Measurements from ENCODE around the gene MUC3A.
A peak's percentile ranks its signal among the peaks of the same experiment; 100 is the strongest.
"Not testable (repeated sequence)": the region's sequence is repeated elsewhere in the genome, so short reads cannot be mapped to it uniquely, and the experiment has no call there.

Gene MUC3A

GRCh38 chr7:100978300-100978699, 29.0 kb downstream of the MUC3A start:
- DNase-seq = no peak

DNA sequence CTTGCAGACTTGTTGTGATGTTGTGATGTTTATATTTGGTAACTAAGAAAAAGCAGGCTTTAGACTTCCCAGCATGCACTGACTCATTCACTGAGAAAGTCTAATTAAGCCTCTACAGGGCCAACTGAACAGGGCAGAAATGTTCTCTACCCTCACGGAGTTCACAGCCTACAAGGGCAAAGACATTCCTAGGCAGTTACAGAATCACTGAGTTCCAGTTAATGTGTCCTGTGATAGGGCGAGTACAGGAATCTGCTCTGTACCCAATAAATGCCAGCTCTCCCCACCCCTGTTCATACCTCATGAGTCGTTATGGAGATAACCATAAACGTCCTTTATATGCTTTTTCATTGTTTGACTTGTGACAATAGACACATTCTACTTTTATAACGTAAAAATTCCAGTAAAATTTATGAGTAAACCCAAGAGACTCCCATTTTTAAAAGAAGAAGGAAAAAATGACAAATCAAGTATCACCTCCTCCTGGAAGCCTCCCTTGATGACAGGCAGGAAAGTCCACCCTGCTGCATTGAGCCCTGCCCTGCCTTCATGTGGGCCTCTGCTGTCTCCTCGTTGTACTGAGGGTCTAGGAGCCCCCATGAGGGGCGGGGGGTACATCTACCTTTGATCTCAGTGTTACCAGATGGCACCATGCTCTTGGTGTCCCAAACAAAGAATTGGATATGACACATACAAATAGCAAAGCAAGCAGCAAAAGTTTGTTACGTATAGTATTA, 34.3 kb downstream of the MUC3A start:
- no peak for DNase-seq

DNA sequence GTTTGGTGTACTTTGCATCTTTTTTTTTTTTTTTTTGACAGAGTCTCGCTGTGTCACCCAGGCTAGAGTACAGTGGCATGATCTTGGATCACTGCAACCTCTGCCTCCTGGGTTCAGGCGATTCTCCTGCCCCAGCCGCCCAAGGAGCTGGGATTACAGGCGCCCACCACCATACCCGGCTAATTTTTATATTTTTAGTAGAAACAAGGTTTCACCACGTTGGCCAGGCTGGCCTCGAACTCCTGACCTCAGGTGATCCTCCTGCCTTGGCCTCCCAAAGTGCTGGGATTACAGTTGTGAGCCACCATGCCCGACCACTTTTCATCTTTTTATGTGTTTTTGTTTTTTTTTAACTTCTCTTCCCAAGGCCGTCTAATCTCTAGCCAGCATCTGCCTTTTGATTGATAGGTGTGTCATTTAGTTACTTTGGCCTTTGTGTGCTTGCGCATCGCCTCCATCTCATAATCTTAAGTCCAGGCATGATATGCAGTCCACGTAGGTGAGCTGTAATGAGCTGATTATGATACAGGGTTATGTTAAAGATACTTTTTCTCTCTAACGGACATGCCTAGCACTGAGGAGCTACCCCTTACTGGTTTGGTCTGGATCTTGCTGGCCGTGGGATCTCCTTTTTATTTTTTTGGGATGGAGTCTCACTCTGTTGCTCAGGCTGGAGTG, 35.0 kb downstream of the MUC3A start:
- DNase-seq = not testable (repeated sequence)

DNA sequence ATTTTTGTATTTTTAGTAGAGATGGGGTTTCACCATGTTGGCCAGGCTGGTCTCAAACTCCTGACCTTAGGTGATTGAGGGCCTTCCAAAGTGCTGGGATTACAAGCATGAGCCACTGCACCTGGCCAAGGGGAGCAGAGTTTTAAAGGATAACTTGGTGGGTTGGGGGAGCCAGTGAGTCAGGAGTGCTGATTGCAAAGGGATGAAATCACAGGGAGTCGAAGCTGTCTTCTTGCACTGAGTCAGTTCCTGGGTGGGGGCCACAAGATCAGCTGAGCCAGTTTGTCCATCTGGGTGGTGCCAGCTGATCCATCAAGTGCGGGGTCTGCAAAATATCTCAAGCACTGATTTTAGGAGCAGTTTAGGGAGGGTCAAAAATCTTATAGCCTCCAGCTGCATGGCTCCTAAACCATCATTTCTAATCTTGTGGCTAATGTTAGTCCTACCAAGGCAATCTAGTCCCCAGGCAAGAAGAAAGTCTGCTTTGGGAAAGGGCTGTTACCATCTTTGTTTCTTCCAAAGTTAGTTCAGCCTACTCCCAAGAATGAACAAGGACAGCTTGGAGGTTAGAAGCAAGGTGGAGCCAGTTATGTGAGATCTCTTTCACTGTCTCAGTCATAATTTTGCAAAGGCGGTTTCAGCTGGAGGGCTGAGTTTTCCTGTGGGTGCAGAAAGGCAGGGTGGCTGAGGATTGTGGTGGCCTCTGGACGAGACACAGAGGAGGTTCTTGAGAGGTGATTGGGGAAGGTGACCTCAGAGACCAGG, 35.9 kb downstream of the MUC3A start:
- DNase-seq = not testable (repeated sequence)

DNA sequence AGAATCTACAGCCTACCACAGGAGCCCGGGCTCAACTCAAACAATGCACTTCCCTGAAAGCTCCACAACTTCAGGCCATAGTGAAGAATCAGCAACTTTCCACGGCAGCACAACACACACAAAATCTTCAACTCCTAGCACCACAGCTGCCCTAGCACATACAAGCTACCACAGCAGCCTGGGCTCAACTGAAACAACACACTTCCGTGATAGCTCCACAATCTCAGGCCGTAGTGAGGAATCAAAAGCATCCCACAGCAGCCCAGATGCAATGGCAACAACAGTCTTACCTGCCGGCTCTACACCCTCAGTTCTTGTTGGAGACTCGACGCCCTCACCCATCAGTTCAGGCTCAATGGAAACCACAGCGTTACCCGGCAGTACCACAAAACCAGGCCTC, 42.3 kb downstream of the MUC3A start:
- DNase-seq = no peak

- not testable (repeated sequence) for DNase-seq
Observed at GRCh38 chr7:100992280-100992679, 42.9 kb downstream of the MUC3A start.

- not testable (repeated sequence) for DNase-seq
Observed at GRCh38 chr7:100994671-100995070, 45.3 kb downstream of the MUC3A start.

DNA sequence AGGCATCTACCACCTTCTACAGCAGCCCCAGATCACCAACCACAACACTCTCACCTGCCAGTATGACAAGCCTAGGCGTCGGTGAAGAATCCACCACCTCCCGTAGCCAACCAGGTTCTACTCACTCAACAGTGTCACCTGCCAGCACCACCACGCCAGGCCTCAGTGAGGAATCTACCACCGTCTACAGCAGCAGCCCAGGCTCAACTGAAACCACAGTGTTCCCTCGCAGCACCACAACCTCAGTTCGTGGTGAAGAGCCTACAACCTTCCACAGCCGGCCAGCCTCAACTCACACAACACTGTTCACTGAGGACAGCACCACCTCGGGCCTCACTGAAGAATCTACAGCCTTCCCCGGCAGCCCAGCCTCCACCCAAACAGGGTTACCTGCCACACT, 49.2 kb downstream of the MUC3A start:
- not testable (repeated sequence) for DNase-seq

- not testable (repeated sequence) for DNase-seq
Observed at GRCh38 chr7:100999334-100999733, 50.0 kb downstream of the MUC3A start.

DNA sequence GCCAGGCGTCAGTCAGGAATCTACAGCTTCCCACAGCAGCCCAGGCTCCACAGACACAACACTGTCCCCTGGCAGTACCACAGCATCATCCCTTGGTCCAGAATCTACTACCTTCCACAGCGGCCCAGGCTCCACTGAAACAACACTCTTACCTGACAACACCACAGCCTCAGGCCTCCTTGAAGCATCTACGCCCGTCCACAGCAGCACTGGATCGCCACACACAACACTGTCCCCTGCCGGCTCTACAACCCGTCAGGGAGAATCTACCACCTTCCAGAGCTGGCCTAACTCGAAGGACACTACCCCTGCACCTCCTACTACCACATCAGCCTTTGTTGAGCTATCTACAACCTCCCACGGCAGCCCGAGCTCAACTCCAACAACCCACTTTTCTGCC, 50.7 kb downstream of the MUC3A start:
- not testable (repeated sequence) for DNase-seq

- DNase-seq = not testable (repeated sequence)
Observed at GRCh38 chr7:101002333-101002732, 53.0 kb downstream of the MUC3A start.

DNA sequence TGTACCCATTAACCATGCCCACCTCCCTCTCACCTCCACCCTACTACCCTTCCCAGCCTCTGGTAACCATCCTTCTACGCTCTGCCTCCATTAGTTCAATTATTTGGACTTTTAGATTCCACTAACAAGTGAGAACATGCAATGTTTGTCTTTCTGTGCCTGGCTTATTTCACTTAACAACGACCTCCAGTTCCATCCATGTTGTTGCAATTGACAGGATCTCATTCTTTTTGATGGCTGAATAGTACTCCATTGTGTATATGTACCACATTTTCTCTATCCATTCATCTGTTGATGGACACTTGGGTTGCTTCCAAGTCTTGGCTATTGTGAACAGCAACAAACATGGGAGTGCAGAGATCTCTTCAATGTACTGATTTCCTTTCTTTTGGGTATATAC, 58.0 kb downstream of the MUC3A start:
- not testable (repeated sequence) for DNase-seq

DNA sequence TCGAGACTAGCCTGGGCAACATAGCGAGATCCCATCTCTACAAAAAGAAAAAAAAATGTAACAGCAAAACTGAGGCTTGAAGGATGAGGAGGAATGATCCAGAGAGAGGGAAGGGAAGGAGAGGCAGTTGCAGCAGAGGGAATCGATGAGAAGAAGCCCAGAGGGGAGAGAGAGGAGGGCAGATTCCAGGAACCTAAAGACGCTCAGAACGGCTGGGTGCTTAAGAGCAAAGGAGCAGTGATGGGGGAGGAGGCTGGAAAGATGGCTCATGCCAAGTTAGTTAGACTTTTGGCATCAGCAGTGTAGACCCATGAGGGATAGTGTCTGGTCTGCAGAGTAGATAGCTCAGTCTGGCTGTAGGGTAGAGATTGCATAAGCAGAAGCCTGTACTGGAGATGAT, 60.3 kb downstream of the MUC3A start:
- DNase-seq = no peak

DNA sequence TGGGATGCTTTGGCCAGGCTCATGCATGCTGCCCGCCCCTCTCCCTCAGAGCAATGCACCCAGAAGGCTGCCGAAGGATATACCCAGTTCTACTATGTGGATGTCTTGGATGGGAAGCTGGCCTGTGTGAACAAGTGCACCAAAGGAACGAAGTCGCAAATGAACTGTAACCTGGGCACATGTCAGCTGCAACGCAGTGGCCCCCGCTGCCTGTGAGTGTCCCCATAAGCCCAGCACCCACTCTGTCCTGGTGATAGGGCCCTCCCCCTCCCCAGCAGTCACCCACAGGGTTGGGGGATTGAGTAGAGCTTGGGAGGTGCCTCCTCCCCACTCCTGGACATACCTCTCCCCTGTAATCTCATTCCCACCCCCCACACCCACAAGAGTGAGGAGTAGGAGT, 63.6 kb downstream of the MUC3A start:
- DNase-seq = no peak

GRCh38 chr7:101015626-101016025, 66.3 kb downstream of the MUC3A start:
- DNase-seq = no peak

DNA sequence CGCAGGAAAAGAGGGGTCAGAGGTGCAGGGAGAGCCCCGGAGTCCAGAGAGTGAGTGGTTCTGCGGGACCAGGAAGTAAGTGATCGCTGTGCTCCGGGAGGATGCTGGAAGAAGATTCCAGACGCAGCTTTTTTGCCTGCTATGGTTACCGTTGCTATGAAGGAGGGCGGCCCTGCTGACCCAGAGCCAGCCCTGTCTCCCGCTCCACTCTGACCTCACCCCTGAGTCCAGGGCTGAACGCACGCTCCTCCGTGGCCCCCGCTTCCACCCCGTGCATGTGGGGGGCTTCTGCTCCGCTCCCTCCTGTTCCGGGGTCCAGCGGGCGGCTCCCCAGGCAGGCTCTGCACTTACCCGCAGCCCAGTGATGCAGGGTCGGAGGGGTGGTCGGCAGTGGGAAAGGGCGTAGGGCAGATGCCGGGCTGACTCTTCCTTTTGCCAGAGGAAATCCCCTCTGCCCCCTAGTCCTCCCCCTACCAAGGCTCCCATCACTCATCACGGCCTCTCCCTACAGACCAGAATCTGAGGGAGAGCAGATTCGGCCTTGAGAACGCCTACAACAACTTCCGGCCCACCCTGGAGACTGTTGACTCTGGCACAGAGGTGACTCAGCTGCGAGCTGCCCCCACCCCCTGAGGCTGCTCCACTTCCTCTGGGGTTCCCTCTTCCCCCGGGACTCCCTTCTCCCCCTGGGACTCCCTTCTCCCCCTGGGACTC, 67.9 kb downstream of the MUC3A start:
- peak; percentile 67 for DNase-seq

Measured in activated CD8-positive, alpha-beta memory T cell treated with anti-CD3 and anti-CD28 coated beads, Interleukin-2, amount 50 U/mL, for 4 hours (primary cell).